HPDE6-E6E7 (cell line): ENCODE measurements around the gene OLIG3.

ENCODE experiments used
- DNase-seq: peaks from one replicate; pipeline ENCODE4 v3.0.0; 2011; ENCODE audit warnings: missing footprints; ENCODE audit errors: extremely low spot score

The OLIG3 gene

DNA sequence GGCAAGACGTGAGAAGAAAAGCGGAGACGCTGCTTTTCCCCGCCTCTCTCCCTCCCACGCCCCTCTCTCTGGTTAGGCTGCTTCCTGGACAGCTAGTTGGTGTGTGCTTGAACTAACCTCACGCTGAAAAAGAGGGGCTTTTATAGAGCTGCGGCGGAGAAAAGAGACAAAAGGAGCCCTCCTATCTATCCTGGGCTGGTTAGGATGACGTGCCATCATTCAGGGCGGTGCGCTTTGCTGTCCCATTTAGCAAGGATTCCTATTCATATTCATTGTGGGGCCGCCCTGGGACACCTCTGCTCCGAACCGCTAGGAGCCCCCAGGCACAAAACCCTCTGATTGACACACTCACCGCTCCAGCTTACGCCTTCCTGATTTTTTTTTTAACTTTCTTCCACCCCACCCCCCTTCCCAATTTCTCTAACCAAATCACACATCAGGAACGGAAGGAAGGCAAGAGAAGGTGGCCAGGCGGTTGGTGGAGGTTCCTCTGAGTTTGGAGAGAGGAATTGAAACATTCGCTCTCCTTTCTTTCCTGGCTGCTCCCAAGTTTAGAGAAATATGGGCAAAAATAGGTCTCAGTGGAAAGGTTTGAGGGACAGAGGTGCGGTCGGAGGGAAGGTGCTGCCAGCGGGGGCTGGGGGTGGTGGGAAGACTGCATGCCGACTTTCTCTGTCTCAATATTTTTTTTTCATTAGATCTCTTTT lies at the start of gene OLIG3:
Gene OLIG3, minus strand, starts transcription at position 114 of the 707 bp plus-strand sequence. CDS start 224 bp downstream, outside the sequence.
- no peak for DNase-seq

DNA sequence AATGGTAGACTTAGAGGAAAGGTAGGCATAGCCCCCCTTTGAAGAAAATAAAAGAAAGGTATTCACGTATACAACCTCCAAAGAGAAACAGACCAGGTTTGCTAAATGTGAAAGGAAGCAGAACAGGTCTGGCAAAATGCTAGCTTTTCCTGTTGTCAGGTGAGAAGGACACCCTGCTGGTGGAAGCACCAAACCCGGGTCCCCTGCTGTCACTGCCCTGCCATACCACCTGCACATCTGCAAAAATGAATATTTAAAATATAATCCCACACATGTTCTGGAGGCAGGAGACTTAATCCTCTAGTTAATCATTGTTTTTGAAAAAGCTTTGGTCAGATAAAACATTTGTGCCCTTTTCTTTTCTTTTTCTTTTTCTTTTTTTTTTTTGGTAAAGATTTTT lies 48.9 kb upstream of the OLIG3 start:
- DNase-seq = no peak

GRCh38 chr6:137542713-137543112 lies 48.5 kb upstream of the OLIG3 start:
- DNase-seq = no peak

DNA sequence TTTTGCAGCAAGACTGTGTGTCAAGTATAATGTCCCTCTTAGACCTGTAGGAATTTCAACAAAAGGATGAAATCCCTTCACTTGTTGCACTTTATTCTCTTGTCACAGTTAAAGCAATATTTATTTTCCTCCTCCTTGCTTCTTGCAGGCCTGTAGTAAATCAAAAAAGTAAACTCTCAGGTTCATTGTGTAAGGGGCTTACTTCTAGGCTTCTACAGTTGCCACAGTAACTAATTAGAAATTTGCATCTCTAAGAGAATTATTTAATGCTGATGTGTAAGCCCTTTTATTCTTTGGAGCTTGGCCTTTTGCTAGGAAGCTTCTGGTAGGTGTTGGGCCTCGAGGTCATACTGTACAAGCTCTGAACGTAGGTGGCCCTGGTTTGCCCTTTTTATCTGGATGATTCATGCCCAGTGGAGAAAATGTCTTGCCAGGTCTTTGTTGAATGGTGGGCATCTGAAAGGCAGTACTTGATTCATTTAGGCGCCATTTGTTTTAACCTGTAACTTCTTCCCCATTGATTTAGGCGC lies 47.4 kb upstream of the OLIG3 start:
- DNase-seq = no peak

GRCh38 chr6:137536104-137536773 lies 42.0 kb upstream of the OLIG3 start:
- no peak for DNase-seq

DNA sequence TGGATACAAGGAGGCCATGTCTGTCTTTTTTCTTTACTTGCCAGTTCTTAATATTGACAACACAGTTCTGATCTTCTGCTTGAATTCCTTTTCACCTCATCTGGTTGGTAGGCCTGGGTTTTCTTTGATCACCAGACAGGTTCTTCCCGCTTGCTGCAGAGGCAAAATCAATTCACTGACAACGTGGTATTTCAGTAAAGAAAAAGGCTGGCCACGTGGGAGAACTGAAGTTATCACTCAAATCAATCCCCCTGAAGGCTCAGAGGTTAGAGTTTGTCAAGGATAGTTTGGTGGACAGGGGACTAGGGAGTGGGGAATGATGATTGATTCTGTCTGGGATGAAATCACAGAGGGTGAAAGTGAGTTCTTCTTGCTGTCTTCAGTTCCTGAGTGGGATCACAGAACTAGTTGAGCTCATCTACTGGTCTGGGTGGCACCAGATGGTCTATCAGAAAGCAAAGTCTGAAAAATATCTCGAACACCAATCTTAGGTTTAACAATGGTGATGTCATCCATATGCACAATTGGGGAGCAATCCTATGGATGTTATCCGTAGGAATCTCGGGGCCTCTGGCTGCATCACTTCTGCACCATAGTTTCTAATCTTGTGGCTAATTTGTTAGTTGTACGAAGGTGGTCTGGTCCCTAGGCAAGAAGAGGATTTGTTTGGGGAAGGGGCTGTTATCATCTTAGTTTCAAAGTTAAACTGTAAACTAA lies 37.3 kb upstream of the OLIG3 start:
- DNase-seq = no peak

DNA sequence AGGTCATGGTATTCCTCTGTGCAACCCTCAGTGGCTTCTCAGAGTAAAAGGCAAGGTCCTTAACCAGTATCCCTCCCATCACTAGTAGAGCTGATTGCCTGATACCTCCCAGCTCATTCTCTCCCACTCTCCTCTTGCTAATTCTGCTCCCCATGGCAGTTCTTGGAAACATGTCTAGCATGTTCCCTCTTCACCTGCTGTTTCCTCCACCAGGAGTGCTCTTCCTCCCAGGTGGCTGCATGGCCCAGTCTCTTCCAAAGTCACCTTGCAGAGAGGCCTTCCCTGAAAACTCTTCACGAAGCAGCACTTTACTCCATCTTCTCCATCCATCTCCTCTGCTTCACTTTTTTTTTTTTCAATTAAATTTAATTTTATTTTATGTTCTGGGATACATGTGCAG lies 36.2 kb upstream of the OLIG3 start:
- no peak for DNase-seq

- DNase-seq = no peak
Observed at GRCh38 chr6:137522831-137523230, 28.6 kb upstream of the OLIG3 start.

DNA sequence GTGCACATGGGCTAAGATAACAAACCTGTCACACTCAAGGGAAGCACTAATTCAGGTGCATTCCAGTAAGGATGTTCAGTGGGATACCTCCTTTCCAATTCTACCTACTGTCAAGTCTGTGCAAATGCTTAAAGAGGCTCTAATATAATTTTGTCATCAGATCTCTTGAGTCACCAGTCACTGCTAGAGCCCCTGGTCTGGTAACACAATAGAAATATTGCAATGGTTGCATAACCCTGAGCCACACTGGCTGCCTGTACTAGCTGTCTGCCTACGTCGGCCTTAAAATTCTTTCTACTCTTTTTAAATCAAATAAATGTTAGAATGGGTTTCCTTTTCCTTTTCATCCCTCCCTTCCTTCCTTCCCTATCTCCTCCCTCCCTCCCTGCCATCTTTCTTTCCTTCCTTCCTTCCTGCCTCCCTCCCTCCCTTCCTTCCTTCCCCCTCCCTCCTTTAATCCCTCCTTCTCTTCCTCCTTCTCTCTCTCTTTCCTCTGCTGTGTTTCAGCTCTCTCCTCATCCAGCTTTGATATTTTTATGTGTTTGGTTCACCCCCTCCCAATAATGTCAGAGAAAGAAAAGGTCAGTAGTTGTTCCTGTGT lies 28.1 kb upstream of the OLIG3 start:
- no peak for DNase-seq

DNA sequence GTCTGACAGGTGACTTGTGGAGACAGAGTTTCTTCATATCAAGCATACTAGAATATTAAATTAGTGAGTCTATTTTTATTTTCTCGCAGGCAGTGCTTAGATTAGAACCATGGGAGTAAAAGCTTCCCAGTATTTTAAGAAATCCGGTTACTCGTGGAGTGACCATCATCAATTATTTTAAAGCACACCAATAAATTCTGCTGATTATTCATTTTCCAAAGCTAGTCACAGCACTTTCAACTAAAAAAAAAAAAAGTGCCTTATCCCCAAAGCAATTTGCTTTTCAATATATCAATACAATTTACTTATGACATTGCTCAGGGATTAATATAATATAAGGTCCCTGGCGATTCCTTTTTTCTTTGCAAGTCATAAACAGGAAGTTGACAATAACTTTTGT lies 26.3 kb upstream of the OLIG3 start:
- DNase-seq = no peak

DNA sequence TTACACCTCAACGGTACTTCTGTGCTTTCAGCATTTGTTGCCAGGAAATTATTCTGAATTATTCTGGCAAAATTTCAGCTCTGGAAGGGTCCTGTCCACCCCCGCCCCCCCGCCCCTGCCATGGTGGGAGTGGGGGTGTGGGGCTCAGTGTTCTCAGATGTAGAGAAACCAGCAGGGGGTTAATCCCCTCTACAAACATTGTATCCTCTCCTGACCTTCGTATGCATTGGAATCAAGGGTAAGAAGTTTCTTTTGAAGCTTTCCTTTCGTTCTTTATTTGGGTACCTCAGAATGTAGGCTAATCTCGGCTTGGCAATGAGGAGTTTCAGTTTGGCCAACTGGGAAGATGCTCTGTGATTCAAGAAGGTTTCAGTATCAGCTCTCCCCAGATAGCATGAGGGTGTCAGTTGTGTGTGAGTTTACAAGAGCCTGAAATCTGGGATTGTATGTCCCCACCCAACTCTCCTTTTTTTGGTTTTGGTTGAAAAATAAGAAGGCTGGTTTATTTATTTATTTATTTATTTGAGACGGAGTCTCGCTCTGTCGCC lies 25.5 kb upstream of the OLIG3 start:
- no peak for DNase-seq

GRCh38 chr6:137518386-137518983 lies 24.3 kb upstream of the OLIG3 start:
- DNase-seq = no peak

GRCh38 chr6:137514418-137514817 lies 20.2 kb upstream of the OLIG3 start:
- no peak for DNase-seq

DNA sequence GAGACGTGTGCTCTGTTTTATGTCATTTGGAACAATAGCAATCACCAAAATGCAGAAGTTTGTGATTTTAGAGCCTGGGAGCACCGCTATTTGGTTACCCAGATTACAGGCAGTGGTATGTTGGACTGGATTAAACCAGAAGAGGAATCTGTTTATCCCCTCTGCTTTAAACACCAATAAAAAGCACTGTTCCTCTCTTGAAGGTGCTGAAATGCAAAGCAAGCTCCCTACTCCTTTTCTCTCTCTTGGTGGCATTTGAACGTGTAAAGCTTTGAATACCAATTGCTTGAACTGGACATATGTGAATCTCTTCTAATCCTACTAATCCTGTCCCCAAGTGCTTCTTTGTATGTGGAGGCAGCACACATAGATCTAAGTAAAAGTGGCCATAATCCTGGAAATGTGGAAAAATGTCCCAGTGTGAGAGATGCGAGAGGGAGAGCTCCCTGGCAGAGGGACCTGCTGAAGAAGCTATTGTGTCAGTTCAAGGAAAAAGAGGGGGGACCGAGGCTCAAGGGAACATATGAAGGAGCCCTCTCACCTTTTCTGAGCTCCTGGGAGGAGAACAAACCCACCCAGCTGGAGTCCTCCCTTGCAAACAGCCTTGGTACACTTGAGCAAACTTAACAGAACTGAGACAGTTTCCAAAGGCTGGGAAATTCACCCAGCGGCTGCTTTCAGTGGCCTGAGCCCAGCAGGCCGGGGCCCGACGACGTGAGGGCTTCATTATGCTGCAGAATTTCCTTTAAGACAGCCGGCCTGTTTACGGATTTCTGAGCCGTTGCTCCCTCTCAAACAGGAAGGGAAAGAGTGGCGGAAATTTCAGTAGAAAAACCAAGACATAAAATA lies 18.8 kb upstream of the OLIG3 start:
- no peak for DNase-seq

- no peak for DNase-seq
Observed at GRCh38 chr6:137510923-137511322, 16.7 kb upstream of the OLIG3 start.

DNA sequence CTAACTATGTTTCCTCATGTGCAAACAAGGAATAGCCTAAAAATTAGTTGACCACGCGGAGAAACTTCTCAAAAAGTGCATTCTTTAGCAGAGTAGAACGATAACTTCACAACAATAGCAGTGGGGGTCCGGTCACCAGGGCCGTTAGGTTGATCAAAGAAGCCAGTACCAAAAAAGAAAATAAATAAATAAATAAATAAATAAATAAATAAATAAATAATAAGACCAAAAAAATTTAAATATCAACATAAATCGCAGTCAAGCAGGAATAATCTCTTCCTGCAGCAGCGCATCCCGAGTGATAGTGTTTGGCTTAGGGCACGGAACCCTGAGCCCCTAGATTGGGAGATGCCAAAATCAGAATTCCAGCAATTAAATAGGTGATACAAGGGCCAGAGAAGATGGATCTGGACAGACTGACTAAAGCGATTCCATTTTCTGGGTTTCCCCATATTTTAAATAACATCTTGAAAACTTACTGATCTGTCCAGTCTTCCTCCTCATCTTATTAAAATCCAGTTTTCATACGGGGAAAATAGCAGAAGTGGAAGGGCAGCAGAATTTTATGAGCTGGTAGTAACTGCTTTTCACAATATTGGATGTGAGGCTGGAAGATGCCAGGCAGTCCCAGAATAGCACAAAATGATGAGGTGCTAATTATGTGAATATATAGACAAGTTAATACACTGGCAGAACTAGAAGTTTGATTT lies 4.4 kb upstream of the OLIG3 start:
- no peak for DNase-seq

DNA sequence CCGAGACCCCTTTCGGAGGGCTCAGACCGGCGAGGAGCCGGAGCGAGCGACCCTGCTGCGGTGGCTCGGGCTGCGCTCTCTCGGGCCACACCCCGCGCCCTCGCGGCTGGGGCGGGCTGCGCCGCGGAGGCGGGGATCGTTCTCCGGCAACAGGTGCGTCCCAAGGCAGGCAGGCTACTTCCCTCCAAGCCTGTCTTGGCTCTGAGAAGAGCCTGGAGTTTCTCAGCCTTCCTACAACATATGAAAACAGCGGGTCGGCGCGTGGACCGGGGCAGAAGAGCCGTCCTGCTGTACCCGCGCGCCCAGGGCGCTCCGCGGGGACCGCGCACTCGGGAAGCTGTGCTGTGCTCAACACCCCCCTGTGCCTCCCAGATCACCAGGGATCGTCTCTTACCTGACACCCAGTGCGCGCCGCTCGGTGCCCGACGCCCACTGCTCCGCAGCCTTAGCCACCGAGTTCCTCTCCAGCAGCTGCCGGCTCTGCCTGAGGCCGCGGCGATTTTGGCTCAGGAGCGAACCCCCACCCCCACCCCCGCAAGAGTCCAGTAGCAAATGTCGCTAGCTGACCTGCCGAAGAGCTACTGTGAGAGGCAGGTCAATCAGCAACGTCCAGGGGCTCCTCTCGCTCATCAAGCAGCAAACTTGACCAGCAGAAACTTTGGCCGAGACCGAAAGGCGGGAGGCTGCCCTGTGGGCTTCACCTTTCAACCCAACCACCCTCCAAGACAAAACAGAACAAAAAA lies 3.7 kb upstream of the OLIG3 start:
- DNase-seq = no peak

- no peak for DNase-seq
Observed at GRCh38 chr6:137496909-137497720, 2.9 kb upstream of the OLIG3 start.
